GM03348 (cell line): Measurements from ENCODE around the gene APBA1.

ENCODE experiments used
- DNase-seq: peaks from one replicate; pipeline ENCODE4 v3.0.0; 2012; ENCODE audit warnings: low spot score

Gene APBA1

DNA sequence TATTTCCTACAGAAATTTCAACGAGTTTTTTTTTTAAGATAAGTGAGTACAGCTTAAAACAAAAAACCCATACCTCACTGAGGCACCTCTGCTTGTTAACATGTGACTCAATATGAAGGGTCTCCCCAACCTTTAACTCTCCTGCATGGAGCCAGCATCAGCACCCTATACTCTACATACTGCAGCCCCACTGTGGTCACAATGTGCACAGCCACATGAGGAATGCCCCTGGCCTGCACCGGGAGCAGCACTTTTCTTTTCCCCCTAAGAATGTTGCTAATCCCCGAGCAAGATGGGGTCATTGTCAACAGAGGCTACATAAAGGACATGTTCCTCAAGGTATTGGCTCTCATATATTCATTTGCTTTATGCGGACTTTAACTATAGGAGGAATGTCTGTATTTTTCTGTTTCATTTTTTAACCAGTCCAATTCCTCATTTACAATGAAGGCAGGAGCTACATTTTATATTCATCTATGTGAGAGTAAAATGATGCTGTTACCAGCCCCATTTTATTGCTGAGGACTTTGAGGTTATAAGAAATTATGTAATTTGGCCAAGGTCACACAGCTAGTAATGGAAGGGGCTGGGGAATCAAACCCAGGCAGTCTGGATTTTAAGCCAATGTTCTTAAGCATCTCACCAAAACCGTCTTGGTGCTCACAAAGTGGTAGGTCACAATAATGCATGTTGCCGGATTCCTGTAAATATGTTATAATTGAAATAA is 93.0 kb downstream of the APBA1 start:
- no peak for DNase-seq

DNA sequence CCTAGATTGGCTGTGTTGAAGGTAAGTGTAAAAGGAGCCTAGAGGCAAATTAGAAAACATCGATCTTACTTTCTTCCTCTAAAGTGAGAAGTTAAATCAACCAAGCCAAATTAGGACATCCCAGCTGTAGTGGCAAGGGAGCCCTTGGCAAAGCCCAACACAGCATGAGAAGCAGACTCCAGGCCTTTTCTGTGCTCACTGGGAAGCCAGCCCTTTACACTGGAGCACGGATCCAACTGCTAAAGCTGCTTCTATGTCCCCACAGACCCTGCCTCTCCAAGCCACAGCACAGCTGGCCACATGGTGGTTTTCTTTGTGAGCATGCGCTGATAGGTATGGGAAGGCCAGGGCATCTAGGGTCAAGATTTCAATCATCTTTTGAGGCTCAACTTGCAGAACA is 94.1 kb downstream of the APBA1 start:
- DNase-seq: no peak

DNA sequence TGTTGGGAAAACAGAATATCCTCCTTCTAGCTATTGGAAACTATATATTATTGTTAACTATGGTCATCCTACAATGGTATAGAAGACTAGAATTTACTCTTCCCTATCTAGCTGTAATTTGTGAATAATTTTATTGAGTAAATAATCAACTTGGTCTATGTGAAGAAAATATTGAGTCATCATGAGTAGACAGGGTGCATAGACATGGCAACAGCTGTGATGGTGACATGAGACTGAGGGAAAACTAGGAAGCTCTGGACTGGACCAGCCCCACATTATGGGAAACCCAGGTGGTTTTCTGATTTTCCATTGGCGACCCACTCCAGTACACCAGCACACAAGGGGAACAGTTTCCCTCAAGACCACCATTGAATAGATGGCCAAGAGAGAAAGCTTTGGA is 95.0 kb downstream of the APBA1 start:
- DNase-seq: no peak

DNA sequence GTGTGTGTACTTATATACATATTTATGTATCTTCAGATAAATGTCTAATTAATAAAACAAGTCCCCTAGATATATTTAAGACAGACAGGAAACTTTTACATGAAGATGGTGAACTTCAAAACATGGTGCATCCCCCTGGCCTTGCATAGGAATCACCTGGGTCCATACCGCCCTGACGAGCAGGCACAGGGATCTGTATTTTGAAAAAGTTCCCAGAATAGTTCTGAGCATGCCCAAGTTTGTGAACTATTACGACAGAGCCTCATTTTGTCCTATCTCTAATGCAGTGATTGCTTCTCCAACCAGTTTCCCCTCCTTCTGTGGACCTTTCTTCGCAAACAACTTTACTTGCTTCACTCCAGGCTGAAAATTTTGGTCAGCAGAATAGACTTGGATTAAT is 98.1 kb downstream of the APBA1 start:
- DNase-seq: no peak

DNA sequence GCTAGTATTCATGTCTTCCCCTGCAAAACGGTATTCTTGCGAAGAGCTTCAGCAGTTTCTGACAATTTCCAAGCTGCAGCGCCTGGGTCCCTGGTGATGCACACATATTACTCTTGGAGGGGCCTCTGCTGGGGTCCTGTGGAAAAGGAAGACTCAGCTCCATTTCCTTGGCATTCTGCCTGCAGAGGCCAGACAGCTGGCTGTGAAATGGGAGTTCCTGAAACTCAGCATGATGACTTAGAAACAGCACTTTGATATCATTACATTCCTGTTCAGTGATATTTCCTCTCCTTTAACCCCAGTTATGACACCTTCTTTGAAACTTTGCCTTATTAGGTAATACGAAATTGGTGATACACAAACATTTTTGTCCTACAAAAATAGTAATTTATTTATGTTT is 98.5 kb downstream of the APBA1 start:
- DNase-seq: peak; percentile 45

DNA sequence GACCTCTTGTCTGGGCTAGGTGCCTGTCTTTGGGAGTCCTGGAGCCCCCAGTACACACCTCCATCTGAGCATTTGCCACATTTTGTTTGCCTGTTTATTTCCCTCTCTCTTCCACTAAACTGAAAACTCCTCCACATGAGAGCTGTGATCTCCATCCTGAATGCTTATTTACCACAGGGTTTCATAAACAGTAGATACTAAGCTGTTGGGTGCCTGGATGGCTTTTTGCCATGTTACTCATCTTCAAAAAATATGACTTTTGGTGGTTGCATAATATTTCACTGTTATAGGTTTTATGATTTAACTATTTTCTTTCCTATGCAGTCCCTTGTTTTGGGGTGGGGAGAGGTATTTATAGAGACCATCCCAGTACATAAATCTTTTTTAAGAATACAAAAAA is 99.6 kb downstream of the APBA1 start:
- DNase-seq: peak; percentile 53

DNA sequence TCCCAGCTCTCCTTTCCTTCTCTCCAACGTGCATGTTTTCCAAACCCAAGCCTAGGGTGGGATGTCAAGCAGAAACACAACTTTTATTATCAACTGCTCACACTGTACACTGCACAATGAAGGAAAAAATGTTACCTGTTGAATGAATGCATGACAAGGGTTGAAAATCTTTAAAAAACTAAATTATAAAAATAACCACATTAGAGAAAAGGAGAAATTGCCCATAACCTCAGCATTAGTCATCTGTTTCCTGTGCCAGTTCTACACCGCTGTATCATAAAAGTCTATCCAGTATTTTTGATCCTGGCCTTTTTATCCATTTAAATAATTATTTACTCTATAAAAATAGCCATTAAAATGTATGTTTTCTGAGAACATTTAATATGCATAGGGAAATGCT is 101.1 kb downstream of the APBA1 start:
- no peak for DNase-seq

DNA sequence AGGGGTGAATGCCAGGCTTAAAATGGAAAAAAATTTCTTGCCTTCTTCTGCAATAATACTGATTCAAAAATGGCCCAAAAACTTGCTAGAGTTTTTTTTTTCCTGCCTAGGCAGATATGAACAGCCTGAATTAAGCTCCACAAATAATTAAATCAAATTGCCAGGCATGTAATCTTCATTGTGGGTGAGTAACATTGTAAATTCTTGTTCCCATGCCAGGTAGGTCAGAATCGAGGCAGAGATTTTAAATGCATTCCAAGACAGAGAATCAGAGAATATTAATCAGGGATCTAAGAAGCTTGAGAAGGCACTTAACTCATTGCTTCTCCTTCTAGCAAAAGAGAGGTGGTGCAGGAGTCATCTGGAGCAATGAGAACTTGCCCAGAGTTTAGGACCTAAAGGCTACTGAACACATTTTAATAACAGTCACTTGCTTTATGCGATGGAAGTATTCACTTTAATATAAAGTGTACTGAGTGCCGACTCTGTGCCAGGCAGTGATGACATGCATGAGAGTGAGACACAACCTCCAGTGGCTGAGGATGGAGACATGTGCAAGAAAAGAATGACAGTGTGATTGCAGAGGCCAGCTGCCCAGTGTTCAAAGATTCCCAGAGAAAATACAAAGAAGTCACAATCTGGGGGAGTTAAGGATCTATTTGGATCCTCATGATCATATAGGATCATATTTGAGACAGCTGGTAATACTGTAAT is 102.3 kb downstream of the APBA1 start:
- DNase-seq: peak; percentile 71

DNA sequence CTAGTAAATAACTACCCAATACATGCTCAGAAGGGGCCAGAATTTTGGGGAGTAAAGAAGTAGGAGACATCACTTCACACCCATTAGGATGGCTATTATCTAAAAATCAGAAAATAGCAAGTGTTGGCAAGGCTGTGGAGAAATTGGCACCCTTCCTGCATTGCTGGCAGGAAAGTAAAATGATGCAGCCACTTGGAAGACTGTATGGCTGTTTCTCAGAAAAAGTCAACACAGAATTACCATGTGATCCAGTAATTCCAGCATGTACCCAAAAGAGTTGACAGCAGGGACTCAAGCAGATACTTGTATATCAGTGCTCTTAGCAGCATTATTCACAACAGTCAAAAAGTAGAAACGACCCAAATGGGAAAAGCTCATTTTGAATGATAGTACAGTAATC is 107.6 kb downstream of the APBA1 start:
- DNase-seq: no peak

DNA sequence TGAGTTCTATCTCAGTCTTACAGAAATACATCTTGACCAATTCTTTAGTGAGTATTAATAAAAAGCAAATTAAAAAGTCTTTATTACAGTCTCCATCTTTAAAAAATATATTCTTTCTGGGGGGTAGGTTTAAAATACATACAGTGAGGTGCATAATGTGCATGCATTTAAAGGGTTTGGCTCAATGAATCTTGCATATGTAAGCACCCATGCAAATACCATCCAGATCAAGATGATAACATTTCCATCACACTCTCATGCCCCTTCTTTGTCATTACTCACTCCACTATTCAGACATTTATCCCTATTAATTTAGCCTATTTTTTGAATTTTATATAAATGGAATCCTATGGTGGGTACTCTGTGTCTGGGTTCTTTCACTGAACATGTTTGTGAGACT is 113.0 kb downstream of the APBA1 start:
- no peak for DNase-seq

DNA sequence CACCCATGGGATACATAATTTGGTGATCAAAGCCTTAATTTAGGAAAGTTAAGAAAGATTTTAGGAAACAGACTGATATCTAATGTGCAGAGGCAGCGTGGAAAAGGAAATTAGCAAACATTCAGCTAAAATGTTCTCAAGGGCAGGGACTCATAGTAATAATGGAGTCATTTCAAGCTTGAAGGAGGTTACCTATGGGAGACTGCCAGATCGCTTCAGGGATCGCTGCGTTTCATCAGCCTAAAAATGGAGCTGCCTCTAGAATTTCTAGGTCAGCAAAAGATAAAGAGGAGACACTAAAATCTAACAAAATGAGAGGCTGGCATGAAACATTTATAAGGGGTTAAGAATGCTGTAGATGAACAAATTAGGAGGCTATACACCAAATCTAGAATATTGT is 115.5 kb downstream of the APBA1 start:
- no peak for DNase-seq

DNA sequence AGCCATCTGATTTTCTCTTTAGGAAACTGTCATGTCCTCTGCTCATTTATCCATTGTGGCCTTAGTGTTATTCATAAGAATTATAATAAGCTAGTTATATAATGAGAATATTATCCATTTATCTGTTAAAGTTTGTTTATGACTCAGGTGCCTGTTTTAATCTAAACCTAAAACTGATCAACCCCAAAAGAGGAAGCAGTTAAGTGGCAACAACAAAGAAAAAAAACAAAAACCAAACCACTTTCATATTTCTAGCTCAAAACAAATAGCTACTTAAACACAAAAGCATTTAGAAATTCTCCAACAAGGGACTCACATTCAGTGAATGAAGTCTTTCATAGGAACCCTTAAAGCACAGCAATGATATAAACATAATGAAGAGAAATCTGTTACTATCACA is 116.4 kb downstream of the APBA1 start:
- DNase-seq: no peak

DNA sequence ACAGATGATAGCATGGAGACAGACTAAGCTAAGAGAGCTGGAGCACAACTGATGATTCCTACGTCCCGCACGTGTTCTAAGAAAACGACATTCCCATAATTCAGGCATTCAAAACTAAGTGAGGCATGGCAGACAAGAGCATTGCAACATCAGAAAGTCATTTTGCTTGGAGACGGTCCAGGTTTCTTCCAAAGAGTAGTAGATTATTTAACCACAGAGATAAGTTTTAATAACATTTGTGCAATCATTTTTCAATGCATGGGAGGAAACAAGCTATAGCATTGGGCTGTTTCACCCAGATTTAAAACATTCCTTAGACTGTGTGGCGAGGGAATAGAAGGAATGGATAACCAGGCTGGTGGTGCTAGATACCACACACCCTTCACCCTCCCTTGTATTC is 117.2 kb downstream of the APBA1 start:
- peak; percentile 33 for DNase-seq

DNA sequence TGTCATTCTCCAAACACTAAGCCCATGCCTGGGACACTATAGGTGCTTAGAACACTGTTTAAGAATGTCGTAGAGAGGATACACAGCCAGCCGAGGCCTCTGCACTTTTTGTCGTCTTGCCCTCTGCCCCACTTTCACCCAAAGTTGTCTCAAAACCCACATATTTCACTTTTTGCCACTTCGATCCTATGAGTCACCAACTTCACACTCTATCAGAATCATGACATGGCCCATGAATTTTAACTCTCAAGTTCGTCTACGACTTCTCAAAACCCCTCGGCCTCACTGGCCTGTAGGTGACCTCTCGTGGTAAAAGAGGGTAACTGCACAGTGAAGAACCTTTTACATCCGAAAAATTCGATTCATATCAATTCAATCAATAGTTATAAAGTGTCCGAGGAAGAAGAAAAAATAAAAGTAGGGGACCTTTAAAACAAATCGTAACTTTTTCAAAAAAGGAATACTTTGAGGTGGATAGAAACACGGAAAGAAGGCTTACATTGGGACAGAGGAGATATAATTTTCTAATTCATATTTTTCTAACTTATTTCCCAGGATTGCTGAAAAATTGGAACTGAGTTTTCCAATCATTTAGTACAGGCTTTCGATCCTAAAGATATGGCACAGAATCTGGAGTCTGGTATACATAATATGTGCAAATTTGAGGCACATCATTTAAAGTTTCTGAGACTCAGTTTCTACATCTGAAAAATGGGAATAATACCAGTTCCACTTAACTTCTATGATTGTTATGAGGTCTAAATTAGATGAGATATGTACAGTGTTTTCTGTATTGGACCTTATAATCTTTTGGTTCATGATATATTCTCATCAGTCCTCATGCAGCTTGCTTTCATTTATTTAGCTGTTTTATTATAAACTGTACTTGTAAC is 122.6 kb downstream of the APBA1 start:
- peak; percentile 68 for DNase-seq

DNA sequence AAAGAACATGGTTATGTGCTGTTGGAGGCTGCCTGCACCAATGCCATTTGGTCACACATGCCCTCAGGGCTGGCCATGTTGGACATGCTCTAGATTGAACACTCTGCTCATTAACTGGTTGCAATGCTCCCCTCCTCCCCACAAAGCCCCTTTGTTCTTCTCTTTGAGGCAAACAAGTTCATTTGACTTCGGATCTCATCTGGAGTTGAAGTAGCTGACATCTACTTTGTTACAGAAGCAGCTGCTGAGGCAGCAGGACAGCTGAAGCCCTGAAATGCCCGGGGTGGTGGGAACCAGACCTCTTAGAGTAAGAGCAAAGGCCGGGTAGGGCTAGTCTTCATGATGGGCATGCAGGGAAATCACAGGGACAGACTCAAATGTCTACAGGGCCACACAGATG is 123.5 kb downstream of the APBA1 start:
- DNase-seq: no peak

DNA sequence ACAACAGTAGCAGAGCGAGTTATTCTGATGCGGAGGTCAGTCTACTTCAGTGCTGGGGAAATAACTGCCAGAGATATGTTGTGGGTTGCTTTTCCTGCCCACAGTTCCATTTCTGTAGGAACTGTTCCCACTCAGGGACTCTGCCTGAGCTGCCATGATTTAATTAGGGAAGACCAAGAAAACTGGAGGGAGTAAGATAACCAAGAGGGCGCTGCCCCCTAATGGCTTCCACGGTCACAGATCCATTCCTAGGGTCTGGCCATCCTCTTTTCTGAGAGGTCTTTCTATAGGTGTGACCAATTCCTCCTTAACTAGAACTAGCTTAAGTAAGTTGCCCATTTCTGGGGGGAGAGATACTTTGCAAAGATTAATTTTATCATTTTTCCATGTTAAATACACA is 125.9 kb downstream of the APBA1 start:
- peak; percentile 25 for DNase-seq

DNA sequence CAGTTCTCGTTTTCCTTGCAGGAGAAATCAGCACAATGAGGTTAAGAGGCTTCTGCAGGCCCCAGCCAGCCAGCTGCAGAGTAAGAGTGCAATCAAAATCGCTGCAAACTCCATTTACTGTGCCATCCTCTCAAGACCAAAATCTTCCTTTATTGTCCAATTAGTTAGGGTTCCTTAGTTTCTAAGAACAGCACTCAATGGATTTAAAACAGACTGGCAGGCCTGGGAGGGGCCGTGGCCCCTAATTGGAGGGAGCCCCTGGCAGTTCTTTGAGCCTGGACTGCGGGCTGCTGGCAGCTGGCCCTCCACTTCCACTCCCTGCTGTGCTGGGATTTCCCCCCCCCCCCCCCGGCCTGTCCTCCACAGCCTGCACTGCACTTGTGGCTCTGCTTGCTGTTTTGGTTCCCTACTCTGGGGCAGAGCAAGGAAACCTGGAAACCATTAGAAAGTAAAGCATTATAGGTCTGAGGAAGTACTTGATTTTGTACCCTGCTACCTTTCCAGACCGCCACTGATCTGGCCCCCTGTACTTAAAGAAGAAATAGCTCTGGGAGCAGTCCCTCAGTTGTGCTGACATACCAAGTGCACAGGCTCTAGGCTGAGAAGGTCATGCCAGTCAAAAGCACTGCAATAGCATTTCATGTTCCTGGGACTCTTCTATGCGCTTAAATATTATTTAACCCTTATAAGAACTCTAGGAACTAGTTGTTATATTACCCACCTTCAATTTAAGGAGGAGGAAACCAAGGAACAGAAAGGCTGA is 129.0 kb downstream of the APBA1 start:
- no peak for DNase-seq

DNA sequence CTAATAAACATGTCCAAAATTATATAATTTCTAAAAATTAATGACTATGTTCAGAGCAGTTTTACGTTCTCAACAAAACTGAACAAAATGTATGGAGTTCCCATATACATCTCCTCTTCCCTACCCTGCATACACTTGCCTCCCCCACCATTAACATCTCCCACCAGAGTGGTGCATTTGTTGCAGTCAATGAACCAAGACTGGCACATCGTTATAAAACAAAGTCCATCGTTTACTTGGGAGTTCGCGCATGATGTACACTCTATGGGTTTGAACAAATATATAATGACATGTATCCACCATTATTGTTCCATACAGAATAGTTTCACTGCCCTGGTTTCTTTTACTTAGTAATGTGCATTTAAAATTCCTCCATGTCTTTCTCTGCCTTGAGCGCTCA is 130.1 kb downstream of the APBA1 start:
- no peak for DNase-seq

DNA sequence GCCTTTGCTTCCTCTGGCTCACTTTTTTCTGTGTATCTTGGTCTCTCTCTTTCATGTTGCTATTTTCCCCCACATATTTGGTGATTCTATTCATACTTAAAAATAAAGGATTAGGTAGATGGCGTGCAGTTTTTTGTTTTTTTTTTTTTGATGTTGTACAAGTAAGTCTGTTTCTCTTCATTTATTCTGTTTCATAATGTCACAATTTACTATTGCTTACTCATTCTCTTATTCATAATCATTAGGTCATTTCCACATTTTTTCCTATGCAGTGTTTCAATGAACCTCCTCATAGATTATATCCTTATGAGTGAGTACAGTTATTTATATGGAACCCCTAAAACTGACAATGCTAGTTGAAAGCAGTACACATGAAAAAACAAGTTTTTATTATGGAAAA is 136.3 kb downstream of the APBA1 start:
- peak; percentile 46 for DNase-seq

DNA sequence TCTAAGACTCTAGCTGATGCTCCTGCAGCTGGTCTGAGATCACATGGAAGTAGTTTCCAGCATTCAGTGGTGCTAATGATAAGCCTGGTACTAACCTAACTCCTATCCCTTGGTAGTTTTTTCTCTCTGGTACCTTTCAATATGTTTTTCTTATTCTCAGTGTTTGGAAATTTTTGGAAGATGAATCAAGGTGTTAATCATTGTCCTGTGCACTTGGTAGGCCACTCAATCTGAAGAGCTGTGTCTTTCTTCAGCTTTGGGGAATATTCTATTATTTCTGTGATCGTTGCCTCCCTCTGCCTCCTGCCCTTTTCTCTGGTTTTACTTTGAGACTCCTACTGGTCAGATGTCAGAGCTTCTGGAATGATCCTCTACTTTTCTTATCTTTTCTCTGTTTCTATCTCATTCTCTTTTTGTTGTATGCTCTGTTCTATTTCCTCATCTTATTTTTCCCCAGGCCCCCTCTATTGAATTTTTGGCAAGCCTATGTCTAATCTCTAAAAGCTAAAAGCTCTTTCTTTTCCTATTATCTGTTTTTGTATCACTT is 136.8 kb downstream of the APBA1 start:
- DNase-seq: no peak

DNA sequence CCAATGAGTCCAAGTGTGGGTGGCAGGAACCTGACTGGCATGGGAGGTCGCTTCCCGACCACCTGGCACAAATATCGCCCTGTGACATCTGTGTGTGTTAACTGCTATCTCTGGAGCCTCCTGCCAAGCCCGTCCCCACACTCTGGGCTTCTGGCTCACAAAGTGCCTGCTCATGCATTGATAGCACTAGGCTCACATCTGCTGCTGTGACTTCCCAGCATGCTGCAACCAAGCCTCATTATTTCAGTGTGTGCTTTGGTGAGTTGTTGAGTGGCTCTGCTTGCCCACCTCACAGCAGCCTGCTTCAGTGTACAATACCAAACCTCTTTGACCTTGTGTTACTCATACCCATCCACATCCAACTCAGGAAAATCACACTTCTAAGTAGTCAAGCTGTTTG is 139.8 kb downstream of the APBA1 start:
- DNase-seq: no peak

DNA sequence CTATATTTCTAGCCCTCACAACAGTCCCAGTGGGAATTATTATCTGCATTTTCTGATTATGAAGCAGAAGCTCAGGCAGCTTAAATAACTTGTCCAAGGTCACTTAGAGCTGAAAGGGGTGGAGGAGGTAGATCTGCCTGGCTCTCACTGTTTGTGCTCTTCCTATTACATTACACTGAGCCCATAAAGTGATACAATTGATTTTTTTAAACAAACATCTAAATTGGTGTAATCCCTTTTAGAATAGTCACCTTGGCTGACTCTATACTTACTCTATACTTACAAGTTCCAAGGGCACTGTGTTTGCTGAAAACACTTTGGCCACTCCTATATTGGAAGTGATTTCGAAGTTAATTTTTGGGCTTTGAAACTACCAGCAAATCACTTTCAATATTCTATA is 144.7 kb downstream of the APBA1 start:
- no peak for DNase-seq
